ENCODE data around the gene NPAS3. TPM values are rescaled to one million over a fixed set of nuclear protein-coding genes. Genes with fewer than 3 reads are reported as not detected.
A peak's percentile ranks its signal among the peaks of the same experiment; 100 is the strongest.

Gene NPAS3
- total and polyA plus RNA-seq, 2 of the 13 experiments (the other 11 are each of a cell fraction or from before 2014, with no cell fraction given) = not detected

DNA sequence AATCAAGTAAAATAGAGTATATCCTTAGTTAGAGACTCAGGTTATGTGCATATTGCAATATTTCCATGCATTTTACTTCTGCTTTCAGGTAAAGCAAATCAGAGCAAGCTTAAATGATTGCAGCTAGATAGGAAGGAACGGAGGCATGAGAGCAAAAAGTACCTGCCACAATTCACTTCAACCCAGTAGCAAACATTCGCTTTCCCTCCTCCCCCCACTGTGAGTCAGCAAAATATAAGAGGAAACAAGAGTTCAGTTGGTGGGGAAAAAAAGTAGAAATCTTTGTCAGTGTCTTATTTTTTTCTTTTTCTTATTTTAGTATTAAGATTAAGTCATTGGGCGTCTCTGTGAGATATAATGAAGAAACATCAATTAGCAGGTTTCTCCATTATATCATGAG is 475.4 kb downstream of the NPAS3 start:
- CTCF ChIA-PET (ENCODE audit: low intra/inter-chr PET ratio, low total read pairs) = no interaction called here

GRCh38 chr14:33420051-33420627 is 481.5 kb downstream of the NPAS3 start:
- H3K27me3 ChIP-seq (ENCODE audit: control insufficient read depth in 1 of 2, insufficient read depth in 2 of 2, low read length in 2 of 2) = no peaks in the 10 kb centered on the region
- FAIRE-seq = no peak
- CTCF ChIA-PET (ENCODE audit: low intra/inter-chr PET ratio, low total read pairs) = no interaction called here
- no peak overlapping the region for H3K4me3 ChIP-seq (replicated peaks in 1 of 3; ENCODE audit: insufficient read depth in 1 of 3, low read depth in 2 of 3, low read length in 3 of 3)
- no peaks in the 10 kb centered on the region for H3K9me3 ChIP-seq (ENCODE audit: low read length)
- H3K4me1 ChIP-seq (ENCODE audit: insufficient read depth, low read length) = no peaks in the 10 kb centered on the region
- ATAC-seq = no peak
- H3K27ac ChIP-seq (ENCODE audit: extremely low read length, insufficient read depth, low read length) = no peak overlapping the region
- no peak for DNase-seq (ENCODE audit: low spot score)
- H3K9ac ChIP-seq (ENCODE audit: insufficient read depth, low read depth, low read length) = no peak overlapping the region
- H3K79me2 ChIP-seq (ENCODE audit: insufficient read depth, low read length) = no peaks in the 10 kb centered on the region
- H2AFZ ChIP-seq (ENCODE audit: low read length) = no peak overlapping the region
- no peaks in the 10 kb centered on the region for H4K20me1 ChIP-seq (ENCODE audit: insufficient read depth, low read length)
- no TSS peak for BruUV-seq (replicated peaks)
- WGBS (ENCODE audit: low lambda C conversion rate) = 33% methylated on average over 1 of the region's 1 CpG
- no peak overlapping the region for H3K4me2 ChIP-seq (ENCODE audit: low read depth, low read length)
- intact Hi-C loops (cut with micrococcal nuclease; ENCODE audit: unreplicated experiment) = no loop called here
- no peaks in the 10 kb centered on the region for H3K36me3 ChIP-seq (replicated peaks in 1 of 2; ENCODE audit: control insufficient read depth in 1 of 2, insufficient read depth in 2 of 2, low read length in 2 of 2)
- POLR2A ChIA-PET = no interaction called here
- in situ Hi-C loops (cut with HindIII; ENCODE audit: extremely low pct_ligation_motif_present, low pct_unique_long_range_greater_than_20kb) = no loop called here
- TF ChIP-seq, protein P1, sequence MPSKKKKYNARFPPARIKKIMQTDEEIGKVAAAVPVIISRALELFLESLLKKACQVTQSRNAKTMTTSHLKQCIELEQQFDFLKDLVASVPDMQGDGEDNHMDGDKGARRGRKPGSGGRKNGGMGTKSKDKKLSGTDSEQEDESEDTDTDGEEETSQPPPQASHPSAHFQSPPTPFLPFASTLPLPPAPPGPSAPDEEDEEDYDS (CRISPR knock-in tag; IDR thresholded peaks at IDR 0.05) = no peak
- TF ChIP-seq LRRFIP1 (CRISPR knock-in tag; conservative IDR thresholded peaks at IDR 0.05) (no peak), ZNF766 (CRISPR knock-in tag; IDR thresholded peaks at IDR 0.05; ENCODE audit: borderline replicate concordance) (no peak), ZMYM2 (CRISPR knock-in tag; IDR thresholded peaks at IDR 0.05) (no peak), KAT7 (CRISPR knock-in tag; IDR thresholded peaks at IDR 0.05; ENCODE audit: borderline replicate concordance) (no peak)
- TF ChIP-seq, protein P2, sequence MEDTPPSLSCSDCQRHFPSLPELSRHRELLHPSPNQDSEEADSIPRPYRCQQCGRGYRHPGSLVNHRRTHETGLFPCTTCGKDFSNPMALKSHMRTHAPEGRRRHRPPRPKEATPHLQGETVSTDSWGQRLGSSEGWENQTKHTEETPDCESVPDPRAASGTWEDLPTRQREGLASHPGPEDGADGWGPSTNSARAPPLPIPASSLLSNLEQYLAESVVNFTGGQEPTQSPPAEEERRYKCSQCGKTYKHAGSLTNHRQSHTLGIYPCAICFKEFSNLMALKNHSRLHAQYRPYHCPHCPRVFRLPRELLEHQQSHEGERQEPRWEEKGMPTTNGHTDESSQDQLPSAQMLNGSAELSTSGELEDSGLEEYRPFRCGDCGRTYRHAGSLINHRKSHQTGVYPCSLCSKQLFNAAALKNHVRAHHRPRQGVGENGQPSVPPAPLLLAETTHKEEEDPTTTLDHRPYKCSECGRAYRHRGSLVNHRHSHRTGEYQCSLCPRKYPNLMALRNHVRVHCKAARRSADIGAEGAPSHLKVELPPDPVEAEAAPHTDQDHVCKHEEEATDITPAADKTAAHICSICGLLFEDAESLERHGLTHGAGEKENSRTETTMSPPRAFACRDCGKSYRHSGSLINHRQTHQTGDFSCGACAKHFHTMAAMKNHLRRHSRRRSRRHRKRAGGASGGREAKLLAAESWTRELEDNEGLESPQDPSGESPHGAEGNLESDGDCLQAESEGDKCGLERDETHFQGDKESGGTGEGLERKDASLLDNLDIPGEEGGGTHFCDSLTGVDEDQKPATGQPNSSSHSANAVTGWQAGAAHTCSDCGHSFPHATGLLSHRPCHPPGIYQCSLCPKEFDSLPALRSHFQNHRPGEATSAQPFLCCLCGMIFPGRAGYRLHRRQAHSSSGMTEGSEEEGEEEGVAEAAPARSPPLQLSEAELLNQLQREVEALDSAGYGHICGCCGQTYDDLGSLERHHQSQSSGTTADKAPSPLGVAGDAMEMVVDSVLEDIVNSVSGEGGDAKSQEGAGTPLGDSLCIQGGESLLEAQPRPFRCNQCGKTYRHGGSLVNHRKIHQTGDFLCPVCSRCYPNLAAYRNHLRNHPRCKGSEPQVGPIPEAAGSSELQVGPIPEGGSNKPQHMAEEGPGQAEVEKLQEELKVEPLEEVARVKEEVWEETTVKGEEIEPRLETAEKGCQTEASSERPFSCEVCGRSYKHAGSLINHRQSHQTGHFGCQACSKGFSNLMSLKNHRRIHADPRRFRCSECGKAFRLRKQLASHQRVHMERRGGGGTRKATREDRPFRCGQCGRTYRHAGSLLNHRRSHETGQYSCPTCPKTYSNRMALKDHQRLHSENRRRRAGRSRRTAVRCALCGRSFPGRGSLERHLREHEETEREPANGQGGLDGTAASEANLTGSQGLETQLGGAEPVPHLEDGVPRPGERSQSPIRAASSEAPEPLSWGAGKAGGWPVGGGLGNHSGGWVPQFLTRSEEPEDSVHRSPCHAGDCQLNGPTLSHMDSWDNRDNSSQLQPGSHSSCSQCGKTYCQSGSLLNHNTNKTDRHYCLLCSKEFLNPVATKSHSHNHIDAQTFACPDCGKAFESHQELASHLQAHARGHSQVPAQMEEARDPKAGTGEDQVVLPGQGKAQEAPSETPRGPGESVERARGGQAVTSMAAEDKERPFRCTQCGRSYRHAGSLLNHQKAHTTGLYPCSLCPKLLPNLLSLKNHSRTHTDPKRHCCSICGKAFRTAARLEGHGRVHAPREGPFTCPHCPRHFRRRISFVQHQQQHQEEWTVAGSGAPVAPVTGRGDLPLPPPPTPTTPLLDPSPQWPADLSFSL (CRISPR knock-in tag; IDR thresholded peaks at IDR 0.05) = no peak

More for the DNA sequence above, 475.4 kb downstream of the NPAS3 start:
- Histone ChIP-seq H3K9ac (ENCODE audit: insufficient read depth, low read depth, low read length) (no peak overlapping the region), H3K4me3 (replicated peaks in 1 of 3; ENCODE audit: insufficient read depth in 1 of 3, low read depth in 2 of 3, low read length in 3 of 3) (no peak overlapping the region), H4K20me1 (ENCODE audit: insufficient read depth, low read length) (no peaks in the 10 kb centered on the region), H3K27me3 (ENCODE audit: control insufficient read depth in 1 of 2, insufficient read depth in 2 of 2, low read length in 2 of 2) (no peaks in the 10 kb centered on the region), H3K27ac (ENCODE audit: extremely low read length, insufficient read depth, low read length) (no peak overlapping the region), H3K79me2 (ENCODE audit: insufficient read depth, low read length) (no peaks in the 10 kb centered on the region), H3K36me3 (replicated peaks in 1 of 2; ENCODE audit: control insufficient read depth in 1 of 2, insufficient read depth in 2 of 2, low read length in 2 of 2) (no peaks in the 10 kb centered on the region), H3K4me1 (ENCODE audit: insufficient read depth, low read length) (no peaks in the 10 kb centered on the region), H3K4me2 (ENCODE audit: low read depth, low read length) (no peak overlapping the region), H2AFZ (ENCODE audit: low read length) (no peak overlapping the region), H3K9me3 (ENCODE audit: low read length) (peaks cover 10% of the 10 kb centered on the region; the same call in 1 of the 2 replicates)
- POLR2A ChIA-PET = no interaction called here
- DNase-seq (ENCODE audit: low spot score) = no peak
- in situ Hi-C loops (cut with HindIII; ENCODE audit: extremely low pct_ligation_motif_present, low pct_unique_long_range_greater_than_20kb) (no loop called here), intact Hi-C loops (cut with micrococcal nuclease; ENCODE audit: unreplicated experiment) (no loop called here)
- WGBS (ENCODE audit: low lambda C conversion rate) = 1% methylated on average over 3 of the region's 3 CpGs
- no peak for TF ChIP-seq ZNF616 (CRISPR knock-in tag; IDR thresholded peaks at IDR 0.05; ENCODE audit: low read depth)
- TF ChIP-seq NFE2L2 (IDR thresholded peaks at IDR 0.05; ENCODE audit: low read length) = peak; percentile 78
- TF ChIP-seq MAFK (conservative IDR thresholded peaks at IDR 0.05 in 1 of 2, IDR thresholded peaks at IDR 0.05 in 1 of 2; ENCODE audit: low read length in 2 of 2) = peak in 1 of 2 experiments; percentile 22; a peak in 1 of 4 replicates
- TF ChIP-seq MAFF (IDR thresholded peaks at IDR 0.05; ENCODE audit: low read depth, low read length) = 0 out of 2 replicates have a peak, but pooled peaks have one; percentile 22
- BruUV-seq (replicated peaks) = no TSS peak
- FAIRE-seq = no peak
- no peak for ATAC-seq

Data from HepG2 (cell line).